Keratinocyte (primary cell): ENCODE results near the gene KCNK7. TPM values are rescaled to one million over a fixed set of nuclear protein-coding genes. Genes with fewer than 3 reads are reported as not detected.
A peak's percentile ranks its signal among the peaks of the same experiment; 100 is the strongest.

Experiments
- DNase-seq: peaks from one replicate; pipeline ENCODE4 v3.0.0-alpha.2; 2011; ENCODE audit warnings: low read depth, missing footprints, low spot score
- FAIRE-seq: peaks from 2 replicates; lab custom pipeline; 2011; peaks lifted over from hg19 to GRCh38; lab: Jason Lieb, UNC
- H2AFZ ChIP-seq: 2 replicates; pipeline ENCODE4 v1.6.0; 2012; ENCODE audit warnings: low read length, control low read depth, inconsistent platforms; ENCODE audit not compliant: control insufficient read depth
- H3K27ac ChIP-seq: 2 replicates; pipeline ENCODE4 v1.5.1; 2011; ENCODE audit warnings: low read length; ENCODE audit not compliant: control insufficient read depth, insufficient read depth
- H3K27me3 ChIP-seq: 3 replicates; pipeline ENCODE4 v1.6.0; 2011; ENCODE audit warnings: low read length; ENCODE audit not compliant: control insufficient read depth, insufficient read depth; ENCODE audit errors: extremely low read depth
- H3K36me3 ChIP-seq, 2 experiments: 2 replicates in 1 of 2; 3 replicates in 1 of 2; pipeline ENCODE4 v1.5.1; 2011; ENCODE audit warnings: low read length in 2 of 2, mild to moderate bottlenecking in 1 of 2; ENCODE audit not compliant: control insufficient read depth in 2 of 2, insufficient read depth in 2 of 2; ENCODE audit errors: extremely low read depth in 1 of 2
- H3K4me1 ChIP-seq: 3 replicates; pipeline ENCODE4 v1.5.1; 2011; ENCODE audit warnings: low read length; ENCODE audit not compliant: control insufficient read depth, insufficient read depth; ENCODE audit errors: extremely low read depth
- H3K4me2 ChIP-seq: 3 replicates; pipeline ENCODE4 v1.6.0; 2011; ENCODE audit warnings: low read depth, low read length; ENCODE audit not compliant: control insufficient read depth, insufficient read depth; ENCODE audit errors: extremely low read depth
- H3K4me3 ChIP-seq, 3 experiments: fragments of 200-600 bp in 1 of 3; sonication (generic) in 1 of 3; 2 replicates in 2 of 3; 3 replicates in 1 of 3; pipeline ENCODE4 v1.5.1; 2011 to 2016; ENCODE audit warnings: low read length in 3 of 3, mild to moderate bottlenecking in 3 of 3, control low read depth in 2 of 3, inconsistent platforms in 1 of 3, low read depth in 1 of 3, mixed read lengths in 1 of 3, mixed run types in 1 of 3, moderate library complexity in 1 of 3; ENCODE audit not compliant: control insufficient read depth in 2 of 3, insufficient read depth in 2 of 3; ENCODE audit errors: extremely low read depth in 1 of 3
- H3K79me2 ChIP-seq: 2 replicates; pipeline ENCODE4 v1.6.0; 2012; ENCODE audit warnings: low read length; ENCODE audit not compliant: control insufficient read depth, insufficient read depth
- H3K9ac ChIP-seq: 3 replicates; pipeline ENCODE4 v1.6.0; 2011; ENCODE audit warnings: low read length; ENCODE audit not compliant: control insufficient read depth, insufficient read depth; ENCODE audit errors: extremely low read depth
- H3K9me1 ChIP-seq: 3 replicates; pipeline ENCODE4 v1.6.0; 2011; ENCODE audit warnings: low read length; ENCODE audit not compliant: control insufficient read depth, insufficient read depth; ENCODE audit errors: extremely low read depth
- H3K9me3 ChIP-seq: 2 replicates; pipeline ENCODE4 v1.5.1; 2012; ENCODE audit warnings: low read depth, low read length; ENCODE audit not compliant: control insufficient read depth
- H4K20me1 ChIP-seq: 3 replicates; pipeline ENCODE4 v1.6.0; 2011; ENCODE audit warnings: low read length; ENCODE audit not compliant: control insufficient read depth, insufficient read depth; ENCODE audit errors: extremely low read depth
- CTCF ChIP-seq, 3 experiments: IDR thresholded peaks in 1 of 3; conservative IDR thresholded peaks in 1 of 3; optimal IDR thresholded peaks in 1 of 3; 2 replicates in 2 of 3; 3 replicates in 1 of 3; pipeline versions ENCODE3 to v1.5.1; 2011; ENCODE audit warnings: low read length in 3 of 3, mild to moderate bottlenecking in 3 of 3, moderate library complexity in 2 of 3, control low read depth in 1 of 3, inconsistent platforms in 1 of 3; ENCODE audit not compliant: insufficient read depth in 2 of 3; ENCODE audit errors: extremely low read depth in 1 of 3
- EZH2 ChIP-seq: IDR thresholded peaks from one replicate; pipeline ENCODE4 v1.6.1; 2012; ENCODE audit warnings: inconsistent platforms, mild to moderate bottlenecking, low read length, moderate library complexity
- dilution Hi-C: fragments of 300-500 bp; cut with MboI; formaldehyde crosslinking; loops from one replicate; pipeline ENCODE4 v1.7.0; 2020; ENCODE audit warnings: low sequenced_read_pairs; ENCODE audit not compliant: extremely low pct_ligation_motif_present
- polyA plus RNA-seq, 5 experiments: library from polyadenylated mRNA; depleted of rRNA in 3 of 5; stranded (reverse) in 3 of 5; stranded (forward) in 1 of 5; unstranded in 1 of 5; fragments of >200 nt; gene quantifications; 1 replicate in 1 of 5; 2 replicates in 3 of 5; 3 replicates in 1 of 5; pipeline versions ENCODE4 v1.2.1 to v1.2.3, GENCODE V29; 2011 to 2012; ENCODE audit warnings: missing spikeins in 2 of 5, low read depth in 1 of 5, low replicate concordance in 1 of 5

KCNK7 gene
- polyA plus RNA-seq, 1 donor (not counting 4 experiments of a cell fraction or from before 2014, with no cell fraction given), result 0.46 TPM

GRCh38 chr11:65555693-65556231 lies 39.8 kb downstream of the KCNK7 start:
- no peaks in the 10 kb centered on the region for H4K20me1 ChIP-seq
- no peak overlapping the region for H3K4me3 ChIP-seq
- peaks cover 2% of the 10 kb centered on the region for H3K9me1 ChIP-seq
- peaks cover 46% of the 10 kb centered on the region for H3K4me1 ChIP-seq
- H2AFZ ChIP-seq, result no peak overlapping the region
- peak overlapping the region; percentile 25 for H3K4me2 ChIP-seq
- dilution Hi-C loops, result no loop called here
- H3K9me3 ChIP-seq, result no peaks in the 10 kb centered on the region
- DNase-seq, result no peak
- no peaks in the 10 kb centered on the region for H3K36me3 ChIP-seq
- no peak for FAIRE-seq
- no peak overlapping the region for H3K9ac ChIP-seq
- H3K79me2 ChIP-seq, result no peaks in the 10 kb centered on the region
- TF ChIP-seq CTCF (optimal IDR thresholded peaks at IDR 0.05 in 1 of 3, IDR thresholded peaks at IDR 0.05 in 1 of 3, conservative IDR thresholded peaks at IDR 0.05 in 1 of 3; ENCODE audit: extremely low read depth in 1 of 3, insufficient read depth in 2 of 3, low read length in 3 of 3), result no peak
- no peak for TF ChIP-seq EZH2
- no peak overlapping the region for H3K27ac ChIP-seq
- H3K27me3 ChIP-seq, result no peaks in the 10 kb centered on the region

DNA sequence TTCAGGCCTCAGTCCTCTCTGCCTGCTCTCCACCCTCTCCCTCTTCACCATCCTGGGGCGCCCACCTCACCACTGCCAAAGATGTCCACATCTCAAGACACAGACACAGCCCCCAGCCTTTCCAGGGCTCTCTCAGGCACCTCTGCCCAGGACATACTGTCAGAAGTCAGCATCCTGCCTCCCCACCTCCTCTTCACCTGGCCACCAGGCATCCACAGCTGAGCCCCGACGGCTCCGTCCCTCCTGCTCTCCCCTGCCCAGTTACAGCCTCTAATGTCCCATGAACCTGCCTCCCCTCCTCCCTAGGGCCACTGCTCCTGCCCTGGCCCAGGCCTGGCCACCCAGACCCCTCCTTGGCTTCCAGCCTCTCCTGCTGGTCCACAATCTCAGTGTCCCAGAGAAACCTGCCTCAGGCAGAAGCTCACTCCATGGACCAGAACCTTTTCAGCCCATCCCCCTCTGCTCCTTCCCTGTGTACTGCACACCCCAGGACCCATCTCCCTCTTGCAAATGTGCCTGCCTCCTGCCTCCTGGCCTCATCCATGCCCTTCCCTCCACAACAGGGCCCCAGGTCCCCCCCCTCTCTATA lies 40.7 kb downstream of the KCNK7 start:
- dilution Hi-C loops, result no loop called here
- Histone ChIP-seq H3K27me3 (no peaks in the 10 kb centered on the region), H3K9me1 (peaks cover 2% of the 10 kb centered on the region), H3K9me3 (no peaks in the 10 kb centered on the region), H3K4me3 (no peak overlapping the region), H3K4me2 (no peak overlapping the region), H3K4me1 (peaks cover 38% of the 10 kb centered on the region), H3K27ac (no peak overlapping the region), H2AFZ (no peak overlapping the region), H4K20me1 (no peaks in the 10 kb centered on the region), H3K36me3 (no peaks in the 10 kb centered on the region), H3K79me2 (no peaks in the 10 kb centered on the region), H3K9ac (no peak overlapping the region)
- DNase-seq (no peak), FAIRE-seq (no peak)
- TF ChIP-seq CTCF (optimal IDR thresholded peaks at IDR 0.05 in 1 of 3, IDR thresholded peaks at IDR 0.05 in 1 of 3, conservative IDR thresholded peaks at IDR 0.05 in 1 of 3; ENCODE audit: extremely low read depth in 1 of 3, insufficient read depth in 2 of 3, low read length in 3 of 3) (no peak), EZH2 (no peak)
